Mesenchymal stem cell (in vitro differentiated cells and primary cell): ENCODE data around the gene TSPAN5.

ENCODE experiments used
- DNase-seq: peaks from one replicate; pipeline ENCODE4 v3.0.0-alpha.2; 2013
- H2AFZ ChIP-seq: one replicate; pipeline ENCODE4 v1.6.1; 2013; ENCODE audit warnings: low read depth, mild to moderate bottlenecking, control low read depth, inconsistent platforms, low read length, moderate library complexity
- H2AK5ac ChIP-seq: 2 replicates; pipeline ENCODE4 v1.6.1; 2013; ENCODE audit warnings: low read length, moderate library complexity, mild to moderate bottlenecking, inconsistent platforms; ENCODE audit not compliant: severe bottlenecking
- H2BK120ac ChIP-seq: one replicate; pipeline ENCODE4 v1.6.1; 2013; ENCODE audit warnings: low read depth, mild to moderate bottlenecking, inconsistent platforms, low read length, moderate library complexity
- H2BK12ac ChIP-seq, 2 experiments: one replicate each; pipeline ENCODE4 v1.6.1; 2013; ENCODE audit warnings: inconsistent platforms in 2 of 2, low read length in 2 of 2, mild to moderate bottlenecking in 2 of 2, moderate library complexity in 2 of 2, control low read depth in 1 of 2
- H2BK15ac ChIP-seq: one replicate; pipeline ENCODE4 v1.6.1; 2013; ENCODE audit warnings: mild to moderate bottlenecking, low read depth, inconsistent platforms; ENCODE audit not compliant: poor library complexity, severe bottlenecking
- H2BK5ac ChIP-seq: 2 replicates; pipeline ENCODE4 v1.6.1; 2013; ENCODE audit warnings: low read depth, mild to moderate bottlenecking, low read length, control low read depth, inconsistent platforms; ENCODE audit not compliant: poor library complexity, severe bottlenecking
- H3K14ac ChIP-seq, 2 experiments: one replicate each; pipeline ENCODE4 v1.6.1; 2013; ENCODE audit warnings: inconsistent platforms in 2 of 2, low read length in 2 of 2, control low read depth in 1 of 2, mild to moderate bottlenecking in 1 of 2, moderate library complexity in 1 of 2
- H3K18ac ChIP-seq, 2 experiments: one replicate each; pipeline ENCODE4 v1.6.1; 2013; ENCODE audit warnings: inconsistent platforms in 2 of 2, low read length in 2 of 2, control low read depth in 1 of 2, low read depth in 1 of 2, mild to moderate bottlenecking in 1 of 2
- H3K23ac ChIP-seq, 2 experiments: one replicate each; pipeline ENCODE4 v1.6.1; 2013; ENCODE audit warnings: inconsistent platforms in 2 of 2, low read length in 2 of 2, mild to moderate bottlenecking in 2 of 2, moderate library complexity in 2 of 2, control low read depth in 1 of 2
- H3K27ac ChIP-seq: 2 replicates; pipeline ENCODE4 v1.5.1; 2013; ENCODE audit warnings: mild to moderate bottlenecking, moderate library complexity, low read length, control low read depth, inconsistent platforms; ENCODE audit not compliant: poor library complexity, severe bottlenecking
- H3K27me3 ChIP-seq, 2 experiments: 2 replicates each; pipeline versions ENCODE4 v1.6.1 to v1.7.0; 2013; ENCODE audit warnings: low read length in 2 of 2, mild to moderate bottlenecking in 2 of 2, moderate library complexity in 2 of 2, control low read depth in 1 of 2, inconsistent platforms in 1 of 2; ENCODE audit not compliant: control insufficient read depth in 1 of 2, insufficient read depth in 1 of 2
- H3K36me3 ChIP-seq, 2 experiments: 2 replicates each; pipeline versions ENCODE4 v1.6.1 to v1.7.0; 2013; ENCODE audit warnings: low read length in 2 of 2, control low read depth in 1 of 2, inconsistent platforms in 1 of 2, low read depth in 1 of 2, mild to moderate bottlenecking in 1 of 2; ENCODE audit not compliant: insufficient read depth in 2 of 2, control insufficient read depth in 1 of 2
- H3K4ac ChIP-seq, 2 experiments: one replicate each; pipeline ENCODE4 v1.6.1; 2013; ENCODE audit warnings: inconsistent platforms in 2 of 2, low read length in 2 of 2, mild to moderate bottlenecking in 2 of 2, moderate library complexity in 2 of 2, control low read depth in 1 of 2, low read depth in 1 of 2
- H3K4me1 ChIP-seq: 2 replicates; pipeline ENCODE4 v1.6.1; 2013; ENCODE audit warnings: low read depth, low read length, control low read depth; ENCODE audit not compliant: control insufficient read depth, insufficient read depth
- H3K4me2 ChIP-seq: 2 replicates; pipeline ENCODE4 v1.6.1; 2013; ENCODE audit warnings: low read length, mild to moderate bottlenecking, inconsistent platforms; ENCODE audit not compliant: poor library complexity, severe bottlenecking
- H3K4me3 ChIP-seq, 2 experiments: 2 replicates each; pipeline versions ENCODE4 v1.5.1 to v1.7.0; 2013; ENCODE audit warnings: low read length in 2 of 2, mild to moderate bottlenecking in 2 of 2, control low read depth in 1 of 2, low read depth in 1 of 2; ENCODE audit not compliant: insufficient read depth in 1 of 2
- H3K79me1 ChIP-seq: replicated peaks from 2 replicates; pipeline ENCODE4 v1.6.1; 2013; ENCODE audit warnings: mild to moderate bottlenecking, control low read depth, low read length, inconsistent platforms; ENCODE audit not compliant: poor library complexity, severe bottlenecking
- H3K9ac ChIP-seq: 2 replicates; pipeline ENCODE4 v1.7.0; 2013; ENCODE audit warnings: mild to moderate bottlenecking, low read length, moderate library complexity
- H3K9me3 ChIP-seq: 2 replicates; pipeline ENCODE4 v1.7.0; 2013; ENCODE audit warnings: mild to moderate bottlenecking, low read length; ENCODE audit not compliant: control insufficient read depth
- H4K8ac ChIP-seq: one replicate; pipeline ENCODE4 v1.6.1; 2013; ENCODE audit warnings: inconsistent platforms, mild to moderate bottlenecking, low read length, moderate library complexity
- H4K91ac ChIP-seq: one replicate; pipeline ENCODE4 v1.6.1; 2013; ENCODE audit warnings: mild to moderate bottlenecking, low read length, inconsistent platforms
- WGBS: methylation state at CpG from one replicate; pipeline ENCODE4 v1.1.7; 2013; ENCODE audit warnings: mixed read lengths; 5-methylcytosine and 5-hydroxymethylcytosine counted together

The TSPAN5 gene

GRCh38 chr4:98584265-98584664 lies 74.1 kb downstream of the TSPAN5 start:
- no peak for DNase-seq
- no peak overlapping the region for H3K14ac ChIP-seq
- no peak overlapping the region for H4K91ac ChIP-seq
- no peaks in the 10 kb centered on the region for H3K27me3 ChIP-seq
- H2BK15ac ChIP-seq: no peak overlapping the region
- no peak overlapping the region for H3K18ac ChIP-seq
- peaks cover 26% of the 10 kb centered on the region for H3K79me1 ChIP-seq
- H3K9me3 ChIP-seq: no peaks in the 10 kb centered on the region
- H3K4ac ChIP-seq: no peak overlapping the region
- H3K9ac ChIP-seq: no peak overlapping the region
- H3K23ac ChIP-seq: no peak overlapping the region
- no peak overlapping the region for H3K4me2 ChIP-seq
- H2AFZ ChIP-seq: no peak overlapping the region
- WGBS: 100% methylated on average over 1 of the region's 1 CpG
- peaks cover 2 to 4% of the 10 kb centered on the region in 2 experiments for H3K36me3 ChIP-seq
- H3K27ac ChIP-seq: no peak overlapping the region
- no peak overlapping the region for H2BK12ac ChIP-seq
- H4K8ac ChIP-seq: no peak overlapping the region
- no peak overlapping the region for H3K4me3 ChIP-seq
- H3K4me1 ChIP-seq: peaks cover 6% of the 10 kb centered on the region
- H2AK5ac ChIP-seq: no peak overlapping the region
- no peak overlapping the region for H2BK5ac ChIP-seq
- no peak overlapping the region for H2BK120ac ChIP-seq

GRCh38 chr4:98583265-98583664 lies 75.1 kb downstream of the TSPAN5 start:
- no peak for DNase-seq
- Histone ChIP-seq H2BK12ac (no peak overlapping the region), H3K27ac (no peak overlapping the region), H3K18ac (no peak overlapping the region), H3K9me3 (no peaks in the 10 kb centered on the region), H2AK5ac (no peak overlapping the region), H2BK15ac (no peak overlapping the region), H3K79me1 (peaks cover 27% of the 10 kb centered on the region), H2BK120ac (no peak overlapping the region), H2AFZ (no peak overlapping the region), H4K91ac (no peak overlapping the region), H3K23ac (no peak overlapping the region), H3K14ac (no peak overlapping the region), H3K27me3 (no peaks in the 10 kb centered on the region), H3K4me2 (no peak overlapping the region), H4K8ac (no peak overlapping the region), H3K36me3 (peaks cover 2 to 4% of the 10 kb centered on the region in 2 experiments), H3K9ac (no peak overlapping the region), H2BK5ac (no peak overlapping the region), H3K4ac (no peak overlapping the region), H3K4me1 (peaks cover 6% of the 10 kb centered on the region), H3K4me3 (no peak overlapping the region)
- WGBS: 96% methylated on average over 2 of the region's 4 CpGs

- Histone ChIP-seq H3K9ac (no peak overlapping the region), H3K27me3 (no peaks in the 10 kb centered on the region), H3K4me3 (no peak overlapping the region), H2BK15ac (no peak overlapping the region), H4K8ac (no peak overlapping the region), H3K23ac (no peak overlapping the region), H3K4me1 (peaks cover 5% of the 10 kb centered on the region), H3K36me3 (no peaks in the 10 kb centered on the region), H2AK5ac (no peak overlapping the region), H3K14ac (no peak overlapping the region), H3K4ac (no peak overlapping the region), H2BK120ac (no peak overlapping the region), H3K9me3 (no peaks in the 10 kb centered on the region), H4K91ac (no peak overlapping the region), H2AFZ (no peak overlapping the region), H2BK12ac (no peak overlapping the region), H3K4me2 (no peak overlapping the region), H2BK5ac (no peak overlapping the region), H3K27ac (no peak overlapping the region), H3K18ac (no peak overlapping the region), H3K79me1 (peaks cover 28% of the 10 kb centered on the region)
- WGBS: 97% methylated on average over 3 of the region's 3 CpGs
- DNase-seq: no peak
Measured at GRCh38 chr4:98581126-98581525, 77.3 kb downstream of the TSPAN5 start.

GRCh38 chr4:98577956-98578355 lies 80.5 kb downstream of the TSPAN5 start:
- no peak overlapping the region for H2AFZ ChIP-seq
- no peak overlapping the region for H3K27ac ChIP-seq
- H4K91ac ChIP-seq: no peak overlapping the region
- H3K79me1 ChIP-seq: peaks cover 31% of the 10 kb centered on the region
- no CpG with 5 or more reads among the region's 2 CpGs for WGBS
- peak overlapping the region in 1 of 2 experiments; percentile 69 for H3K4me3 ChIP-seq
- H3K9me3 ChIP-seq: no peaks in the 10 kb centered on the region
- H3K4ac ChIP-seq: no peak overlapping the region
- H4K8ac ChIP-seq: no peak overlapping the region
- no peak overlapping the region for H3K14ac ChIP-seq
- no peak overlapping the region for H2BK12ac ChIP-seq
- H3K18ac ChIP-seq: no peak overlapping the region
- no peak overlapping the region for H2AK5ac ChIP-seq
- peak overlapping the region; percentile 56 for H3K9ac ChIP-seq
- DNase-seq: no peak
- H2BK120ac ChIP-seq: no peak overlapping the region
- H3K4me1 ChIP-seq: peaks cover 6% of the 10 kb centered on the region
- H3K27me3 ChIP-seq: no peaks in the 10 kb centered on the region
- H2BK15ac ChIP-seq: no peak overlapping the region
- no peak overlapping the region for H2BK5ac ChIP-seq
- H3K4me2 ChIP-seq: no peak overlapping the region
- H3K36me3 ChIP-seq: peaks cover 0 to 14% of the 10 kb centered on the region in 2 experiments
- H3K23ac ChIP-seq: no peak overlapping the region
